Measurements from ENCODE around the gene ZBED6. TPM values are rescaled to one million over a fixed set of nuclear protein-coding genes. Genes with fewer than 3 reads are reported as not detected.
"Not testable (repeated sequence)": the region's sequence is repeated elsewhere in the genome, so short reads cannot be mapped to it uniquely, and the experiment has no call there.

Gene ZBED6
- total RNA-seq, 1 donor from 2014 or later, result 9.1 TPM

GRCh38 chr1:203826175-203826574 lies 30.8 kb downstream of the ZBED6 start:
- TF ChIP-seq, protein P1, sequence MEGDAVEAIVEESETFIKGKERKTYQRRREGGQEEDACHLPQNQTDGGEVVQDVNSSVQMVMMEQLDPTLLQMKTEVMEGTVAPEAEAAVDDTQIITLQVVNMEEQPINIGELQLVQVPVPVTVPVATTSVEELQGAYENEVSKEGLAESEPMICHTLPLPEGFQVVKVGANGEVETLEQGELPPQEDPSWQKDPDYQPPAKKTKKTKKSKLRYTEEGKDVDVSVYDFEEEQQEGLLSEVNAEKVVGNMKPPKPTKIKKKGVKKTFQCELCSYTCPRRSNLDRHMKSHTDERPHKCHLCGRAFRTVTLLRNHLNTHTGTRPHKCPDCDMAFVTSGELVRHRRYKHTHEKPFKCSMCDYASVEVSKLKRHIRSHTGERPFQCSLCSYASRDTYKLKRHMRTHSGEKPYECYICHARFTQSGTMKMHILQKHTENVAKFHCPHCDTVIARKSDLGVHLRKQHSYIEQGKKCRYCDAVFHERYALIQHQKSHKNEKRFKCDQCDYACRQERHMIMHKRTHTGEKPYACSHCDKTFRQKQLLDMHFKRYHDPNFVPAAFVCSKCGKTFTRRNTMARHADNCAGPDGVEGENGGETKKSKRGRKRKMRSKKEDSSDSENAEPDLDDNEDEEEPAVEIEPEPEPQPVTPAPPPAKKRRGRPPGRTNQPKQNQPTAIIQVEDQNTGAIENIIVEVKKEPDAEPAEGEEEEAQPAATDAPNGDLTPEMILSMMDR (IDR thresholded peaks at IDR 0.05; ENCODE audit: insufficient read depth, low read length, poor library complexity, severe bottlenecking), result no peak
- peaks cover 2% of the 10 kb centered on the region for H3K36me3 ChIP-seq (ENCODE audit: control insufficient read depth, insufficient read depth, low read length)
- no peak for DNase-seq (ENCODE audit: low read depth)
- no peak overlapping the region for H3K4me3 ChIP-seq (ENCODE audit: low read depth, low read length)
- no peaks in the 10 kb centered on the region for H3K27me3 ChIP-seq (ENCODE audit: control insufficient read depth, insufficient read depth, low read length)

- DNase-seq (ENCODE audit: low read depth), result no peak
- TF ChIP-seq, protein P1 (IDR thresholded peaks at IDR 0.05; ENCODE audit: insufficient read depth, low read length, poor library complexity, severe bottlenecking), result no peak
- no peaks in the 10 kb centered on the region for H3K27me3 ChIP-seq (ENCODE audit: control insufficient read depth, insufficient read depth, low read length)
- H3K4me3 ChIP-seq (ENCODE audit: low read depth, low read length), result no peak overlapping the region
- no peaks in the 10 kb centered on the region for H3K36me3 ChIP-seq (ENCODE audit: control insufficient read depth, insufficient read depth, low read length)
Observed at GRCh38 chr1:203828002-203828401, 32.6 kb downstream of the ZBED6 start.

DNA sequence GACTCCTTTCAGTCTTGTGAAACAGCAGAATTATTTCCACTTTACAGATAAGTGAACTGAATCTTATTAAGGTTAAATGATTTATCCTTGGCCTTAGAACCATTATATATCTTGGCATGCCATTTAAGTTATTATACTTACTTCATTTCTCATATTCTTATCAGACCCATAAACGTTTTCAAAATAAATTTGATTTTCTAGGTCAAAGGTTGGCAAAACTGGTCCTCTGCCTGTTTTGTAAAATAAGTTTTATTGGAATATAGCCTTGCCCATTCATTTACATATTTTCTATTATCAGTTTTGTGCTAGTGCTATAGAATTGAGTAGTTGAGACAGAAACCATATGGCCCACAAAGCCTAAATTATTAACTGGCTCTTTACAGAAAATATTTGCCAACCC lies 33.1 kb downstream of the ZBED6 start:
- TF ChIP-seq, protein P1 (IDR thresholded peaks at IDR 0.05; ENCODE audit: insufficient read depth, low read length, poor library complexity, severe bottlenecking), result no peak
- H3K4me3 ChIP-seq (ENCODE audit: low read depth, low read length), result no peak overlapping the region
- DNase-seq (ENCODE audit: low read depth), result no peak
- H3K36me3 ChIP-seq (ENCODE audit: control insufficient read depth, insufficient read depth, low read length), result no peaks in the 10 kb centered on the region
- H3K27me3 ChIP-seq (ENCODE audit: control insufficient read depth, insufficient read depth, low read length), result no peaks in the 10 kb centered on the region

GRCh38 chr1:203829247-203829646 lies 33.8 kb downstream of the ZBED6 start:
- H3K4me3 ChIP-seq (ENCODE audit: low read depth, low read length); H3K27me3 ChIP-seq (ENCODE audit: control insufficient read depth, insufficient read depth, low read length); H3K36me3 ChIP-seq (ENCODE audit: control insufficient read depth, insufficient read depth, low read length); DNase-seq (ENCODE audit: low read depth): not testable (repeated sequence)

DNA sequence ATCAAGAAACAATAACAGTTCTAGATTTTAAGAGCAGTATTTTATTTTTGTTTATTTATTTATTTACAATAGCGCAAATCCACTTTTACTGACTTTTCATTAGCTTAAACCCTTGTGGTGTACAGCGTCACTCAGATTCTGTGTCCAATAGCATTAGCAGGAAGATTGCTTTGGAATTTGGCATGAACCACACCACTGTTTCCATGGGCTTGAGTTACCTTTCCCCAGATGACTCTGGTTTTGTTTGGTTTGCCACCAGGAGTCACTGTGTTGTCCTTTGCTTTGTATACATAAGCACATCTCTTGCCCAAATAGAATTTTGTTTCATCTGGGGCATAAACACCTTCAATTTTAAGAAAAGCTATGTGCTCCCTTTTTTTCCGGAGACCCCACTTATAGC lies 40.1 kb downstream of the ZBED6 start:
- Histone ChIP-seq H3K4me3 (ENCODE audit: low read depth, low read length) (no peak overlapping the region), H3K27me3 (ENCODE audit: control insufficient read depth, insufficient read depth, low read length) (no peaks in the 10 kb centered on the region), H3K36me3 (ENCODE audit: control insufficient read depth, insufficient read depth, low read length) (no peaks in the 10 kb centered on the region)
- no peak for DNase-seq (ENCODE audit: low read depth)
- TF ChIP-seq, protein P1 (IDR thresholded peaks at IDR 0.05; ENCODE audit: insufficient read depth, low read length, poor library complexity, severe bottlenecking), result peak; percentile 8

GRCh38 chr1:203839081-203839480 lies 43.7 kb downstream of the ZBED6 start:
- no peak overlapping the region for H3K4me3 ChIP-seq (ENCODE audit: low read depth, low read length)
- TF ChIP-seq, protein P1 (IDR thresholded peaks at IDR 0.05; ENCODE audit: insufficient read depth, low read length, poor library complexity, severe bottlenecking), result no peak
- no peak for DNase-seq (ENCODE audit: low read depth)
- H3K27me3 ChIP-seq (ENCODE audit: control insufficient read depth, insufficient read depth, low read length), result no peaks in the 10 kb centered on the region
- H3K36me3 ChIP-seq (ENCODE audit: control insufficient read depth, insufficient read depth, low read length), result no peaks in the 10 kb centered on the region

Data from kidney epithelial cell (primary cell).